ENCODE results near the gene FRYL.

Gene FRYL

DNA sequence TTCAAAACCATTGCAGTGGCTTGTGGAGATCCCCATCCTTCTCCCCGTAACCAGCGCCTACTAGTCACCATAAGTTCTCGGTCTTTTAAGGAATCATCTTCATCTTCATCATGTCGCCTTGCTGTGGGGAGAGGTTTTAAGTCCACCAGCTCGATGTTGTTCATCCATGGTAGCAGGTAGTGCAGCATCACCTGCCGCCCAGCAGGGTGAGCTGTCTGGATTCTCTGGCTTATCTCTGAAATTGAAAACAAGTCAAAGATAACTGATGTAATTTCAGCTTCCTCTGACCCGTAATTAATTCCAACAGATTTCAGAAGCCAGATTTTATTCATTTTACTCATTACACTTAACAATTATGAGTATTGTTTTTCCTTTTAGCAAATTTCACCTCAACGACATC lies 222.6 kb downstream of the FRYL start:
- no peak for DNase-seq (ENCODE audit: low read depth in 2 of 2)

DNA sequence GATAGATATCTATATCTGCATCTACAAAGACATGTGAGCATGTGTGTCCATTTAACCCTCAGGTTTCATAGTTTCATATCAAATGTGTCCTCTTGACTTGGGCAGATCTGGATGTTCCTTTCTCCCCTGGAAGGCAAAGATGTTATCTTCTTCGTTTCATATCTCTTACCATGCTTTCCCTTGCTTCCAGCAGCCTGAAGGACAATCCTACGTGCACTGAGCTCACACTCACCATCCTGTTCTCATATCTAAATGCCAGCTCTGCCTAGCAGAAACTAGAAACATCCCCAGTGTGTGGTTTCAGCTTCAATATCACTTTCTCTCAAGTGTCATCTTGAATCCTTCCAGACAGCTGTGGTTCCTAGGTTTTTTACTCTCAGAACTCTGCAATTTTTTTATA lies 223.8 kb downstream of the FRYL start:
- no peak for DNase-seq (ENCODE audit: low read depth in 2 of 2)

DNA sequence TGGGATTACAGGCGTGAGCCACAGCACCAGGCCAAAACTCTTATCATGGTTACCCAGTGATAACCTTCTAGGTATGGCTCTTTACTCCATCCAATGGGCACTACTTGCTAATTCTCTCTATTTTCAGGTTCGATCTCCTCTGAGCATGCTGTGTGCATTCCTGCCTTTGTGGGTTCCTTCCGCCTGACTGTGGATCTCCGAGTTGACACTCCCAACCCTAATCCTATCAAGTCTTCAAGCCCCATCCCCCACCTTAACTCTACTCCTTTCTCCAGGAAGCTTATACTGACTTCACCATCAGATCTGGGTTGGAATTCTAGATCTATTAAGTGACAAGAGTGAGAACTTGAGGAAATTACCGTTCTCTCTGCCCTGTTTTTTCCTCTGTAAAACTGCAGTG lies 225.5 kb downstream of the FRYL start:
- no peak for DNase-seq (ENCODE audit: low read depth in 2 of 2)

DNA sequence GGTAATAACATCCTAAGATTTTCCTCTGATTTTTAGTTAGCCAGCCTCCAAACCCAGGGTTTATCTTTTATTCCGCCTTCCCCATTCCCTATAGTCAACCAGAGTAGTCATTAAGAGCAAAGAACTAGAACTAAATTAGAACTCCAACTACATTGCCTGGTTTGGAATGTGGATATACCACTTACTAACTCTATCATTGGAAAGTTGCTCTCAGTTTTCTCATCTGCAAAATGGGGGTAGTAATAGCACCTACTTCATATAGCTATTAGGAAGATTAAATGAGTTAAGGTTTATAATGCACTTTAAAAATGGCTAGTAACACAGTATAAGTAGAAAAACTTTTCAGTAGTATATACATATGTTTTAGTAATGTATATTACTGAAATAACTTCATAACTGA lies 226.4 kb downstream of the FRYL start:
- DNase-seq (ENCODE audit: low read depth in 2 of 2) = no peak

DNA sequence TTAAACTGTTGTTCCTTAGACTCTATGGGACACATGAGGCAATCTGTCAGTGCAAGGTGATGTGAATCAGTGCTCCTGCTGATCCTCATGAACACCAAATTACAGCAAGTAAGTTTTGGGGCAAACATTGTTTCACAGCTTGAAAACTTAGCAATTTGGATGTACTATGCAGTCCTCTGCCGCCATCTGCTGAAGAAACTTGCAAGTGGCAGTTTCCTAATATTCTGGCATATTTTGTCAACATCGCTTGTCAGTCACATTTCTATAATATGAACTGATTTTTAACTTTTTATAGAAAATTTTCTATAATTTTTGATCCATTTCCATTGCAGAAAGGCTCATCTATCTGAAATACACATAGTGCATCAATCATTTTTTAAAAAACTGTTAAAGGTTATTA lies 233.7 kb downstream of the FRYL start:
- DNase-seq (ENCODE audit: low read depth in 2 of 2) = no peak

DNA sequence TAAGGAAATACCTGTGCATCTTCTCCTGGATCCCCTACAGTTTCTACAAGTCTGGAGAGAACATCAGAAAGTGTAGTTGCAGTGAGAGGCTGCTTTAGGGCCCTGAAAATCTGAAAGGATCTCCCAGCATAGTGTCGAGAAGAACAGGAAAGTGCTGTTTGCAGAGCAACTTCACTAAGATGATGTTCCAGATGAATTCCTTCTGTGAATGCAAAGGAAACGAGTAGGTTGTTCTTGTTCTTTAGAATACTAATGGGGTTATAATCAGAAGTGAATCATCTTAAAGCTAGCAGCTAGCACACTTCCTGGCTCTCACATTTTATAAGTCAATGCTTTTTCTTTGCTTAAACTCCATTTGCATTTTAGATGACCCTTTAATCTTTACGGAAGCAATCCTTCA lies 236.3 kb downstream of the FRYL start:
- no peak for DNase-seq (ENCODE audit: low read depth in 2 of 2)

DNA sequence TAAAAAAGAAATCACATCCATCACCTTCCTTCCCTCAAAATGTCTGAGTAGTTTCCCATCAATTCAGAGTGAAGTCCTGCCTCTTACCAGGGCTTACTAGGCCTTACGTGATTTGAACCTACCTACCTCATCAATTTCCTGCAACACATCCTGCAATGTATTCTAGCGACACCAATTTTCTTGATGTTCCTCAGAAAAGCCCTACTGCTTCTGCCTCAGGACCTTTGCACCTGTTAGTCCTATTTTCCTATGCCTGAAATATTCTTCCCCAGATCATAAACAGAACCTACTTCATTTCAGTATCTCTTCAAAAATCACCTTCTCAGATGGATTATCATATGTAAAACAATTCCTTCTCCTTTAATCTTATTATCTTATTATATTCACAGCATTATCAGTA lies 237.2 kb downstream of the FRYL start:
- no peak for DNase-seq (ENCODE audit: low read depth in 2 of 2)

DNA sequence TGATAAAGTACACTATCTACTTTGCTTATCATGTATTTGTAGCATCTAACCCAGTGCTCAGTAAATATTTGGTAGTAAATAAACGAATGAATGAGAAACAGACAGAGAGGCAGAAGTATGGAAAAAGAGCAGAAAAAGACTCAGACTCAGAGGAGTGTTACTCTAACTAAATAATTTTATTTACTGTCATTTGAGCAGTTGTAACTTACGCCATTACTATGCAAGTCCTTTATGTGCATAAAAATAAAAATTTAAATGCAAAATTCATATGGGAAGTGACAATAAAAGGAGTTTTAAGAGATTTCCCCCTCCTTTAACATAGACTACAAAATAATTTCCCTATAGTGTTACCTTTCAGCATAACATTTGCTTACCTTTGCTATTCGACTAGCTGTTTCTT lies 240.5 kb downstream of the FRYL start:
- DNase-seq (ENCODE audit: low read depth in 2 of 2) = no peak

DNA sequence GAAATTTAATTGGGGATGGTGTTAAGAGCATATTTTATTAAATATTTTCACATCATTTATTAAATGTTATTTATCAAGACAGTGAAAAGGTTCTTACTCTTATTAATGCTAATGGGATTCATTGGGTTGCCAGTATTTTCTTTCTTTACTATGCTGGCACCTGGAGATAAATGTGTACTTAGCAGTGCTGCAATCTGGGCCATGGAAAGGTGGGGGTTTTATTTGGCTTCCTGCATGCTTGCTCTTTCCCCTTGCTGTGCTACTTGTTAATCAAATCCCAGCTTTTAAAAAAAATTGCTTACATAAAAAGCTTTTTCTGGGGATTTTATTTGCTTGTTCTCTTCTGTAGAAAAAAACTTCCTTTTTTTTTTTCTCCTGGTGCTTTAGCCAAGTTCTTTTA lies 241.7 kb downstream of the FRYL start:
- no peak for DNase-seq (ENCODE audit: low read depth in 2 of 2)

DNA sequence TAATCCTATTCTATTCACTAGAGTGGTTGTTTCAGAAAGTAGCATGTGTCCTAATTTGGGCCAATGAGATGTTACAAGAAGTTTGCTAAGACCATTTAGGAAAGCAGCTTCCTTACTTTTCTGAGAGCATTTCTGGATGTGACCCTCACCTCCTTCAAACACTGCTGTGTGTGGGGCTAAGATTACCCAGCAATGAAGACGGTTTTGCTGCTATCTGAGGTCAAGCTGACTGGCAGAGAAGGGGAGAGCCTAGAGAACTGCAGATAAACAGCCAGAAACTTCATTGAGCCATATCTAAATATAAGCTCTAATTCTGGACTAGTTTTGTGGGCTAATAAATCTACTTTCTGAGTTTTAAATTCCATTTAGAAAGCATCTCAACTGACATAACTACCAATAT lies 253.7 kb downstream of the FRYL start:
- DNase-seq (ENCODE audit: low read depth in 2 of 2) = no peak

DNA sequence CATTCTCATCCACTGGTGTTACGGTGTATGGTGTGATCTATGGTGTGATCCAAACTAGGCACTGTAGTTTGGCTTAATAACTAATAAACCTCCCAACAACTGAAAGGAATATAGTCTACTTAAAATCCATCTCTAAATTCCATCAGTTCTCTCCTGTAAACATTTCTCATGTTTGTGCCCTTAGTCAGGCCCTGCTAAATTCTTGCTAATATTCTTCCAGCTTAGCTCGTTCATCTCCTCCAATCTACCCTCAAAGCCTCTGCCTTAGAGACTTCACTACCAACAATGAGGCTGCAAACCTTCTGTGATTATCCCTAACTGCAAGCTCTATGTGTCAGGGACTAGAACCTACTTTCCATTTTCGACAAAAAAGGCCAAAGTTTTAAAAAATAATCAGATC lies 261.9 kb downstream of the FRYL start:
- no peak for DNase-seq (ENCODE audit: low read depth in 2 of 2)

DNA sequence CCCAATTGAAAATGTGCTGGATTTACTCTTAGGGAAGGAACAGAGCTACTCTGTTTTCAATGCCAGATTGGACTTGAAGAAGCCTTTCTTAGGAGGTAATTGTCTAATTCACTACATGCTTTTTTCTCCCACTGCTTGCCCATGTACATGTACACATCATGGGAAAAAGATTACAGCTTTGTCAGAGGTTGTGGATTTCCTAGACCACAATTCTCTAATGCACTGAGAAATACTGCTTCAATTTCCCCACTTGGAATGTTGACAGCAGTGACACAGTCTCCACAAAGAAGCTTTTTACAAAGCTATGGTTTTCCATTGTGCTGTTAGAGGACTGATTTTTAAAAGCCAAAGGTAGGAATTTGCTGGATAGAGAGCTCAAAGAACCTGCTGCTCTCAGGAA lies 270.5 kb downstream of the FRYL start:
- DNase-seq (ENCODE audit: low read depth in 2 of 2) = no peak

DNA sequence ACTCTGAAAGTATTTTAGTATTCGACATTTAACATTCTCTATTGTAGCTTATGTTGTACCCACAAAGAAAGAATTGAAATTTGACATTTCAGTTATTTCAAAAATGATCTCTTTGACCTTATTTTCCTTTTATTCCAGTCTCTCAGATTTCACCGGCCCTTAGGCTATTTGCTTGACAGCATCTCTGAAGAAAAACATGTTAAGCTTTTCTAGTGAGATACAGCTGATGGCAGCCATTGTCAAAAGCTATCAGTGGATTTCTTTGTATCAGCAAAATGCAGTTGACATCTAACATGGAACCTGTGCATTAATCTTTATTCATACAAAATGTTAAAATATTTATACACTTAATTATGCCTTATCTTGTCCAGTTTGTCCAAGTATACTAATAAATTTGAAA lies 273.4 kb downstream of the FRYL start:
- DNase-seq (ENCODE audit: low read depth in 2 of 2) = no peak

DNA sequence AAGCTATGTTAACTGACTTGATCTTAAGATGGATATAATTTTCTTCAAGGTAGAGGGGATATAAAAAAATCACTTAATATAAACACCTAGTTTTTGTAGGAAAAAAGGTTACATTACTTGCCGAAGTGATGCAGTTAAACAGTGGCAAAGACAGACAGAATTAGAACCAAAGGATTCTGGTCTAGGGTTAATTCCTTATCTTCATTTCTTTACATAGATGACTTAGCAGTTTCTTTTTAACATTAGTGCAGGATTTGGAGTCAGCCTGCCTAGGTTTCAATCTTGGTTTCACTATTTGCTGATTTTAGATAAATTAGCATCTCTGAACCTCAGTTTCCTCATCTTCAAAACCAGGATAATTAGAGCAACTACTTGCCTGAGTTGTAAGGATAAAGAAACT lies 275.7 kb downstream of the FRYL start:
- DNase-seq (ENCODE audit: low read depth in 2 of 2) = no peak

DNA sequence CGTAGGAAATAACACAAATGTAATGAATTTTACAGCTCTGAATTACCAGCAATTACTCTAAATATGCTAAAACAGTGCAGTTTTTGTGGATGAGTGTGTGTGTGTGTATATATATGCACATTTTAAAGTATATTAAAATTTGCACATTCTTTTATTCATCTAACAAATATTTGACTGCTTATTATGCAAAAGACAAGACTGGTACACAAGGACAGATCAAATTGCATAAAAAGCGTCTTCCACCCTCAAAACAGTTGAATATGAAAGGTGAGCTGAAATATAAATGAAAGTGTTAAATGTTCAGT lies 276.1 kb downstream of the FRYL start:
- DNase-seq (ENCODE audit: low read depth in 2 of 2) = no peak

DNA sequence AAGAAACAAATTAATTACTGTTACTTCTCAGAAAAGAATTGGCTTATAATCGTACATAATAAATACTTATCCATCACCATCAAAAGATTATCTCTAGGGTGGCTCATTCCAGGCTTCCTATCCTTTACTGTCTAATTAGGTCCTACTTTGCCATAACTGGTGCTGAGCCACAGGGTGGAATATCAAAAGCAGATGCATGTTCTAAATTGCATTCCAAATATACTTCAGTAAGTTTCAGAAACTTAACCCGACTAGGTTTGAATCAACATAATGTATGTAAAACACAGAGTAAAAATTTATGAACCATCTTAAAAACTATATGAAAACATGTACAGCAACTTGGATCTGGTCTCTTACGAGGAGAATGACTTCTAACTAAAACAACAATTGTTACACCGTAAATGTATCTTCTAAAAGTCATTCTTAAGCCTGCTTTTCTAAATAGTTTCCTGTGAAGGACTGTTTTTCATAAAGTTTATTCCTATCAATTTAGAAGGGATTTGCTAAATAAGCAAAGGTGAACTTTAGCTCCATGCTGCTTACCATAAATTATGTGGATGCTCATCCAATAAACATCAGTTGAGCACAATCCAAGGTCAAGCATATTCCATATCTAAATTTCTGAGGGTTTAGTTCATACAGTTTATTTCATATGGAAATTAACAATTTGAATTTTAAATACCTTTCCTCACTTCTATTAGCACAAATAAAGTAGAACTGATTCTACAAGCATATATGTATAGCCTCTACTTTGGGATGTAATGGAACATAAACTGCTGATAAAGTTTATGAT lies 276.6 kb downstream of the FRYL start:
- no peak for DNase-seq (ENCODE audit: low read depth in 2 of 2)

DNA sequence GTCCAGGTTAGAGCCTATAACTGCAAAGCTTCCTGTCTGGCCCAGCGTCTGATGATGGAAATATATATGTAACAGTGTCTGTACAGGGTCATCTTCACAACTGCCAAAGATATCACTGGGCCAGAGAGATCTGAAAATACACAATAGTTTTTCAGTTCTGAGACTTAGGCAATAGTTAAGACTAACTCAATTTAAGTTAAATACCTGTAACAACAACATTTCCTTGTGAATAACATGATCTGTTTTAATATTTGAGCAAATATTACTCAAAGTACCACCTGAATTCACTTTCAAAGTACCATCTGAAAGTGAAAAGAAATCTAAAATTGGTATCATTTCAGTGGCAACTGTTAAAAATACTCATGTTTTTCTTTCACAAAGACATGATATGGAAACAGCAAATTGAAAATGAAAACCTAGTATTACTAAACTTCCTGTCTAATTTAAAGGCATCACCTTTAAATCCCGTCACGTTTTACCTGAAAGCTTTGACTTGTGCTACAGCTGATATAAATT lies 280.5 kb downstream of the FRYL start:
- DNase-seq (ENCODE audit: low read depth in 2 of 2) = no peak

DNA sequence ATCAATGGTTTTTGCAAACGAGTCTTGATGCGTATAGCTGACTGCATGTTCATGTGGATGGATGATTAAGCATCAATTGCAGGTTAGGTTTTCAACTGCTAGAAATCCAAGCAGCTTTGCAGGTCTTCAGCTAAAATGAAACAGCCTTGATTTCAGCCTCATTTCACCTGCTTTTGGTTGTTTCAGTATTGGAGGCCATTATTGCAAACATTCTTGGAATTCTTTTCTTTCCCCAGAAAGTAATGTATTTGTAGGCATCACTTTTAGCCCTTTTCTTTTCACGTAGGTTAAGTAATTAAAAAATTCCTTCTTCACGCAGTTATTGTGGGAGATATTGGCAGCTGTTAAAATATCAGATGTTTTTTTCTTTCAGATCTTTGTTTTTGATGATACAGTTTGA lies 281.2 kb downstream of the FRYL start:
- no peak for DNase-seq (ENCODE audit: low read depth in 2 of 2)

DNA sequence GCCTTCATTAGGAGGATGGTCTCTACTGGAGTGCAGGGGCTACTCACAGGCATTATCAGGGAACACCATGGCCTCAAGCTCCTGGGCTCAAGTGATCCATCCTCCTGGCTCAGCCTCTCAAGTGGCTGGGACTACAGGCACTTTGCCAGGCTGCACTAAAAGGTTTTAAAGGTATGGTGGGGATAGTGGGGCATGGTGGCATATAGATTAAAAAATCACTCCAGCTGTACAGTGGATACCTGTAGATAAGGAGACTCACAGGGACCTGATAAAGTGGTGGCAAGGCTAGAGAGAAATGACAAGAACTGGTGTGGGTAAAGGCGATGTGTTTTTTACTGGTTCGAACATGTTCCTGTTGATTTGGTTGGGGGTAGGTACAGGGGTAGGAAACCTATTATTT lies 284.1 kb downstream of the FRYL start:
- DNase-seq (ENCODE audit: low read depth in 2 of 2) = no peak

DNA sequence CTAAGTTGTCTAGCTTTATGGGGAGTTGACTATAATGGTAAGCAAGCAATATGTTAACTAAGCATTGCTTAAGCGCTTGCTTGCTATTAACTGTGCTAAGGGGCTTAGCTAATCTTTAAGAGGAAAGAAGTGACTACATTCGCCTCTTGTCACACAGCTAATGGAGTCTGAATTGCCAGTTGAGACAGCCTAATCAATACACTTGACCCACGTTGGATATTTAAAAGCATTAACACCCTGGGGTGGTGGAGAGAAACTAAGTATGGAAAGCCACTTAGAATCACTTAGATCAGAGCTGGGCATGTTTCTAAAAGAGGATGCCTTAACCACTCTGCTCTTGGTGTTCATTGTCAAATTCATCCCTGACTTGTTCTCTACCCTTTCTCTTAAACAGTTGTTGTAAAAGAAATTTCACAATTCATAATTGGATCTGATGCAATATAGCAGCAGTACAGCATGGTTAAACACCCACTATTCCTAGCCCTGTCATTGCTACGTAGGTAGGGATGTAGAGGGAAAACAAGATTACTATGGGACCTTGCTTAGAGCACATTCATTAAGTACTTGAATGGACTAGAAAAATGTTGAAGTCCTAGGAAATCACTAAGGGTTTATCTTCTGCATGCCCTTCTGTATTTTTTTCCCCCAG lies 286.5 kb downstream of the FRYL start:
- no peak for DNase-seq (ENCODE audit: low read depth in 2 of 2)

DNA sequence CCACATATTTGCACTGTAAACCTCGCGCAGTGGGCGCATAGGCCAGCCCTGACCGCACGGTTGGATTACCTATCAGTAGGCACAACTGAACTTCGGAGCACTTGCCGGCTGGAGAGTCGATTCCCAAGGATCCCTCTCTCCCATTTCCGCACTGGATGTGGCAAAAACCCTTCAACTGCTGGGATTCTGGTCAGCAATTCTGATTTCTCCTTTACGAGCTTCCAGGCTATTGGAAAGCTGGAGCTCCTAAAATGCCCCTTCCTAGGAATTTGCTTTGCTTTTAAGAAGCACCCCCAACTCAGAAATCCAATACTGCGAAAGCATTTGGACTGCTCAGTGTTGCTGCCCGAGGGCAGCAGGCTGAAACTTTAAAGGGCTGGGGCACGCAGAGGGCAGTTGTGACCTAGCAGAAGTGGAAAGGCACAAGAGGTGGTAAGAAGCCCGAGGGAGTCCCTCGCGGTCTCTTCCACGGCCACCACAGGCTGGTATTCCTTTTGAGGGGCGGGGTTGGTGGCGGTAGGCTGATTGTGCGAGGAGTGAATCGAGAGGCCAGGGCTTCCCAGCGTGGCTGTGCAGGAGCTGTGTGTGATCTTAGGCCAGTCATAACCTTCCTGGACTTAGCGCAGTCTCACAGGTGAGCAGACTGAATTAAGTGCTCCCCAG lies 288.4 kb downstream of the FRYL start:
- no peak for DNase-seq (ENCODE audit: low read depth in 2 of 2)

DNA sequence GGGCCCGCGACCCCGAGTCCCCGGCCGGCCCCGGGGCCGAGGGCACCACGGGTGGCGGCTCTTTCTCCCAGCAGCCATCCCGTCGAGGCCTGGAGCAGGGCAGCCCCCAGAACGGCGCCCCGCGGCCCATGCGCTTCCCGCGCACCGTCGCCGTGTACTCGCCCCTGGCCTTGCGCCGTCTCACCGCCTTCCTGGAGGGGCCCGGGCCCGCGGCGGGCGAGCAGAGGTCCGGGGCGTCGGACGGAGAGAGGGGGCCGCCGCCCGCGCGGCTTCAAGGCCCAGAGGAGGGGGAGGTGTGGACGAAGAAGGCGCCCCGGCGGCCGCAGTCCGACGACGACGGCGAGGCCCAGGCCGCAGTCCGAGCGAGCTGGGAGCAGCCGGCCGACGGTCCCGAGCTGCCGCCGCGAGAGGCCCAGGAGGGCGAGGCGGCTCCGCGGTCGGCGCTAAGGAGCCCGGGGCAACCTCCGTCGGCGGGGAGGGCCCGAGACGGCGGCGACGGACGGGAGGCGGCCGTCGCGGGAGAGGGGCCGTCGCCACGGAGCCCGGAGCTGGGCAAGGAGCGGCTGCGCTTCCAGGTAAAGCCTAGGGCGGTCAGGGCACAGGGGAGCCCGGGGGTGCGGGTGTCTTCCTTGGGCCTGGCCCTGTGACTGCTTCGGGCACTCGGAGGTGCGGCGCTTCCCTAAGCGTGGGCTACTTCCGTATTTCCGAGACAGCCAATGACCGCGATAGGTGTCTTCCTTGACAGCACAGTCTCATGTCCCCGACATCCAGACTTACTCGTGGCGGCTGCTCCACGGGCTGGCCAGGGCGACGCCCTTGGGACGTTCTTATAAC lies 289.2 kb downstream of the FRYL start:
- DNase-seq (ENCODE audit: low read depth in 2 of 2) = no peak

Measured in stimulated activated CD4-positive, alpha-beta T cell treated with anti-CD3 and anti-CD28 coated beads, Interleukin-1b, Interleukin-23, amount 100 ng/mL, for 1 hour (primary cell).